DOHH2 (cell line): ENCODE data around the gene CMIP.
A peak's percentile ranks its signal among the peaks of the same experiment; 100 is the strongest.

Source experiments
- H3F3A ChIP-seq: fragments of 200-600 bp; sonication (generic), shearing (Covaris generic); 2 replicates; pipeline ENCODE4 v1.6.0; 2016; ENCODE audit warnings: antibody characterized with exemption, mild to moderate bottlenecking; ENCODE audit not compliant: control insufficient read depth, insufficient read depth
- H3K27ac ChIP-seq: fragments of 200-600 bp; sonication (generic); 2 replicates; pipeline ENCODE4 v1.5.1; 2014; ENCODE audit warnings: low read depth, mild to moderate bottlenecking, low read length, moderate library complexity
- H3K27me3 ChIP-seq: fragments of 200-600 bp; sonication (generic); 2 replicates; pipeline ENCODE4 v1.6.1; 2014; ENCODE audit warnings: mild to moderate bottlenecking, low read length, mixed read lengths; ENCODE audit not compliant: control insufficient read depth
- H3K36me3 ChIP-seq: fragments of 200-600 bp; sonication (generic); 2 replicates; pipeline ENCODE4 v1.6.1; 2014; ENCODE audit warnings: mild to moderate bottlenecking, low read length, moderate library complexity, mixed read lengths; ENCODE audit not compliant: control insufficient read depth
- H3K4me1 ChIP-seq: fragments of 200-600 bp; sonication (generic); 2 replicates; pipeline ENCODE4 v1.6.1; 2014; ENCODE audit warnings: mild to moderate bottlenecking, low read length, mixed read lengths; ENCODE audit not compliant: control insufficient read depth
- H3K4me2 ChIP-seq: fragments of 200-600 bp; sonication (generic); 2 replicates; pipeline ENCODE4 v1.6.0; 2014; ENCODE audit warnings: mild to moderate bottlenecking, low read length, moderate library complexity
- H3K4me3 ChIP-seq: fragments of 200-600 bp; sonication (generic); 2 replicates; pipeline ENCODE4 v1.5.1; 2014; ENCODE audit warnings: mild to moderate bottlenecking, low read length, mixed read lengths
- H3K79me2 ChIP-seq: fragments of 200-600 bp; sonication (generic); 2 replicates; pipeline ENCODE4 v1.6.1; 2014; ENCODE audit warnings: mild to moderate bottlenecking, low read length, mixed read lengths; ENCODE audit not compliant: control insufficient read depth
- H3K9me2 ChIP-seq: fragments of 200-600 bp; sonication (generic); replicated peaks from 2 replicates; pipeline ENCODE4 v1.6.1; 2014; ENCODE audit warnings: mild to moderate bottlenecking, low read length, mixed read lengths; ENCODE audit not compliant: control insufficient read depth
- H3K9me3 ChIP-seq: fragments of 200-600 bp; sonication (generic); 2 replicates; pipeline ENCODE4 v1.6.1; 2014; ENCODE audit warnings: antibody characterized with exemption, low read length, mixed read lengths; ENCODE audit not compliant: control insufficient read depth, insufficient read depth
- H4K20me1 ChIP-seq: fragments of 200-600 bp; sonication (generic); 2 replicates; pipeline ENCODE4 v1.6.0; 2014; ENCODE audit warnings: low read depth, mild to moderate bottlenecking, antibody characterized with exemption, low read length, moderate library complexity; ENCODE audit not compliant: control insufficient read depth, insufficient read depth
- EZH2phosphoT487 ChIP-seq: fragments of 200-600 bp; sonication (generic); IDR thresholded peaks from 2 replicates; pipeline ENCODE4 v1.6.1; 2017; ENCODE audit warnings: borderline replicate concordance, mild to moderate bottlenecking, antibody characterized with exemption, low read length, moderate library complexity, mixed read lengths
- TF ChIP-seq, protein P1 (sequence below): fragments of 200-600 bp; sonication (generic); IDR thresholded peaks from one replicate; pipeline ENCODE4 v1.5.1; 2014; ENCODE audit warnings: antibody characterized with exemption, mild to moderate bottlenecking, low read depth, low read length; ENCODE audit not compliant: poor library complexity, severe bottlenecking

The CMIP gene

DNA sequence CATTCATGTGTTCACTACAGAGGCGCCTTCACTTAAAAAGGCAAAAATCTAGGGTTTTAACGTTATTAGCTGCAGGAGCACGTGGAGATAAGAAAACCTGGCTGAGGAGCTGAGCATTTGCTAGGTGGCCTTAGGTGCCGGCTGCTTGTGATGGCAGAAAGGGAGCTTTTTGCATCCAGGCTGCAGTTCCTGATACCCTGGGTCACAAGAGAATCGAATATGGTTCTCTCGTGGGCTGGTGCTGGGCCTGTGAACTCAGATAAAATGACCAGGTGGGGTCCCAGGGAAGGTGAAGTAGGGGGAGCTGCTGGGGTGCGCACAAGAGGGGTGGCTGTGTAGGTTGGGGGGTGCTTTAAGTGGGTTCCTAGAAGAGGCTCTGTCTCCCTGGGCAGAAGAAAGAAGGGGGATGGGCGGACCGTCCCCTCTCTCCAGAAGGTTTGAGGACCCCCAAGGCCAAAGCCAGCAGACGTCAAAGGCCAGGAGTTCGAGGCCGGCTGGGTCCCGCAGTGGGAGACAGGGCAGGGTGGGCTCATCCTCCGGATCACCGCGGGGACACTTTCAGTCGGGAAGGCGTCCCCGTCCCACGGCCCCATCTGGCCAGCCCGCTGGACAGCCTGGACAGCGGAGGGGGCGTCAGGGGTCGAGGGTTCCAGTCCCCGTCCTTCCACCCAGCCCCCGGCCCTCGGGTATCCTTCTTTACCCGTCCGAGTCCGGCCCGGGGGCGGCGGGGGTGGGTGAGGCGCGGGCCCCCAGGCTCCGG, 740 bp upstream of the CMIP start:
- Histone ChIP-seq H4K20me1 (peaks cover 9% of the 10 kb centered on the region; the same call in 1 of the 2 replicates), H3K27ac (no peak overlapping the region), H3K9me3 (no peaks in the 10 kb centered on the region), H3F3A (no peaks in the 10 kb centered on the region), H3K4me3 (peak overlapping the region; percentile 60), H3K36me3 (peaks cover 9% of the 10 kb centered on the region), H3K4me1 (peaks cover 20% of the 10 kb centered on the region), H3K27me3 (peaks cover 44% of the 10 kb centered on the region), H3K79me2 (peaks cover 38% of the 10 kb centered on the region), H3K4me2 (peak overlapping the region; percentile 65), H3K9me2 (no peaks in the 10 kb centered on the region)
- no peak for TF ChIP-seq EZH2phosphoT487
- TF ChIP-seq, protein P1, sequence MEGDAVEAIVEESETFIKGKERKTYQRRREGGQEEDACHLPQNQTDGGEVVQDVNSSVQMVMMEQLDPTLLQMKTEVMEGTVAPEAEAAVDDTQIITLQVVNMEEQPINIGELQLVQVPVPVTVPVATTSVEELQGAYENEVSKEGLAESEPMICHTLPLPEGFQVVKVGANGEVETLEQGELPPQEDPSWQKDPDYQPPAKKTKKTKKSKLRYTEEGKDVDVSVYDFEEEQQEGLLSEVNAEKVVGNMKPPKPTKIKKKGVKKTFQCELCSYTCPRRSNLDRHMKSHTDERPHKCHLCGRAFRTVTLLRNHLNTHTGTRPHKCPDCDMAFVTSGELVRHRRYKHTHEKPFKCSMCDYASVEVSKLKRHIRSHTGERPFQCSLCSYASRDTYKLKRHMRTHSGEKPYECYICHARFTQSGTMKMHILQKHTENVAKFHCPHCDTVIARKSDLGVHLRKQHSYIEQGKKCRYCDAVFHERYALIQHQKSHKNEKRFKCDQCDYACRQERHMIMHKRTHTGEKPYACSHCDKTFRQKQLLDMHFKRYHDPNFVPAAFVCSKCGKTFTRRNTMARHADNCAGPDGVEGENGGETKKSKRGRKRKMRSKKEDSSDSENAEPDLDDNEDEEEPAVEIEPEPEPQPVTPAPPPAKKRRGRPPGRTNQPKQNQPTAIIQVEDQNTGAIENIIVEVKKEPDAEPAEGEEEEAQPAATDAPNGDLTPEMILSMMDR: no peak

DNA sequence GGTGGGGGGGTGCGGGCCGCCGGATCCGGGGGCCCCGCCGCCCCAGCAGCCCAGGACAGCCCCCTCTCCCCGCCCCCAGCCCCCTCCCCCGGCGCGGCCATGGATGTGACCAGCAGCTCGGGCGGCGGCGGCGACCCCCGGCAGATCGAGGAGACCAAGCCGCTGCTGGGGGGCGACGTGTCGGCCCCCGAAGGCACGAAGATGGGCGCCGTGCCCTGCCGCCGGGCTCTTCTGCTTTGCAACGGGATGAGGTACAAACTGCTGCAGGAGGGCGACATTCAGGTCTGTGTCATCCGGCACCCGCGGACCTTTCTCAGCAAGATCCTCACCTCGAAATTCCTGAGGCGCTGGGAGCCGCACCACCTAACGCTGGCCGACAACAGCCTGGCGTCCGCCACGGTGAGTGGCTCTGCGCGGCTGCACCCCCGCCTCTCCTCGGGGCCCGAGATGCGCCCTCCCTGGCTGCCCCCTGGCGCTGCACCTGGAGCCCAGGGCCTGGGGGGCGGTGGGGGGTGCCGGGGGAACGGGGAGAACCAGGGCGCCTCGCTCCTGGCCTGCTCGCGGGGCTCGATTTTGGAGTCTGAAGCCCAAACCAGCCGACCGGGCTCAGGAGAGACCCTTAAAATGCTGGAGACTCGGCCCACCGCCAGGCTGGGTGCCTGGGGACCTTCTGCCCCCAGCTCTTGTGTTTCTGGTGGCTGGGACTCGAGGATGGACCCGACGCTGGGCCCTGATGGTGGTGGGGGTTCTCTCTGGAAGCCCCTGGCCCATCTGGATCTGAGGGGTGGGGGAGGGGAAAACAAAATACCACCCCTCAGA, 744 bp downstream of the CMIP start:
- peaks cover 20% of the 10 kb centered on the region for H3K4me1 ChIP-seq
- peak overlapping the region; percentile 94 for H3K4me2 ChIP-seq
- H3K27me3 ChIP-seq: peaks cover 35% of the 10 kb centered on the region
- no peaks in the 10 kb centered on the region for H3K9me3 ChIP-seq
- H3K9me2 ChIP-seq: no peaks in the 10 kb centered on the region
- H3F3A ChIP-seq: no peaks in the 10 kb centered on the region
- no peak overlapping the region; the same call in 1 of the 2 replicates for H3K27ac ChIP-seq
- peaks cover 9% of the 10 kb centered on the region for H3K36me3 ChIP-seq
- H4K20me1 ChIP-seq: peaks cover 9% of the 10 kb centered on the region; the same call in 1 of the 2 replicates
- peaks cover 53% of the 10 kb centered on the region for H3K79me2 ChIP-seq
- peak overlapping the region; percentile 84 for H3K4me3 ChIP-seq
- TF ChIP-seq, protein P1: peak; percentile 67
- no peak for TF ChIP-seq EZH2phosphoT487

DNA sequence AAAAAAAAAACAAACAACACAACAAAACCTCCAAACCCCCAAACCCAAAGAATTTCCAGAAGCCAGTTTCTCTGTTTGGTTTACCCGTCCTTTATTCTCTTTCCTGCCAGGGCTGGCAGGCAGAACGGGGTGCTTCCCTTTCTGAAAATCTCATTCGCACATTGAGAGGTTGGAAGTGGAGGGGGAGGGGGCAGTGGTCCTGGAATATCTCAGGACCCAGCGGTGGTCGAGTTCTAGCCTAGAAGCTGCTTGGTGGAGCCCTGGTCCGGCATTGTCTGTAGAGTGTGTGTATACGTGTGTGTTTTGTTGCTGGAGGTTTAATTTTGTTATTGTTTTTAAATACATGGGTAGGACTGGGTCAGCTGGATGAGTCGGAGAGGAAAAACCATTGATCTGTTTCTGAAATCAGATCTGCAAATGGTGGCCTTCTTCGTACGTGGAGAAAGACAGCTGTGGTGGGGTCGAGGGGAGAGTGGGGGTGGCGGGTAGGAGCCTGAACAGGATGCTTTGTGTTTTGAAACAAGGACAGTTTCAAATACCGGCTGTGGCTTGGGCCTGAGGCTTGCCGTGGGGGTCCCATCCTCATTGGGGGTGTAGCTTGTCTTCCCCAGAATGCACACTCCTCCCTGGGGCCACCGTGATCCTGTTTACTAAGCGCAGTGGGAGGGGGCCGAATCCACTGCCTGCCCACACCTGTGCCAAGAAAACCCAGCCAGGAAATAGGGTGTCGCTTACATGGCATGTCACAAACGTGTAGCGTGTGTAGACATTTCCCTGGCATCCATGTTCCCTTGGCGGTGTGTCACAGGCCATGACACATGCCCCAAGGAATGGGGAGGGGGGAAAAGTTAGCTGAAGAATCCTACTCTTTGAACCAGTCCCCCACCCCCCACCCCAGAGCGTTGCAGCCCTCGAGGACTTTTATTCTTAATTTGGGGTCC, 1.6 kb downstream of the CMIP start:
- H3K9me2 ChIP-seq: no peaks in the 10 kb centered on the region
- H3K4me2 ChIP-seq: peak overlapping the region; percentile 94
- no peak for TF ChIP-seq EZH2phosphoT487
- TF ChIP-seq, protein P1: no peak
- peaks cover 9% of the 10 kb centered on the region for H3K36me3 ChIP-seq
- peaks cover 10% of the 10 kb centered on the region for H4K20me1 ChIP-seq
- H3K9me3 ChIP-seq: no peaks in the 10 kb centered on the region
- peak overlapping the region; percentile 84 for H3K4me3 ChIP-seq
- H3K27ac ChIP-seq: no peak overlapping the region; the same call in 1 of the 2 replicates
- peaks cover 62% of the 10 kb centered on the region for H3K79me2 ChIP-seq
- no peaks in the 10 kb centered on the region for H3F3A ChIP-seq
- H3K27me3 ChIP-seq: peaks cover 29% of the 10 kb centered on the region
- H3K4me1 ChIP-seq: peaks cover 20% of the 10 kb centered on the region
